ENCODE results near the gene LACTB. TPM values are rescaled to one million over a fixed set of nuclear protein-coding genes. Genes with fewer than 3 reads are reported as not detected.

LACTB gene
- total and polyA plus RNA-seq, 2 experiments from 2014 or later, result 13.3 to 14.0 TPM

- Histone ChIP-seq H3K36me3 (no peaks in the 10 kb centered on the region), H3K9me3 (ENCODE audit: low read depth) (no peaks in the 10 kb centered on the region), H3K27ac (no peak overlapping the region), H3K4me3 (no peak overlapping the region), H3K27me3 (no peaks in the 10 kb centered on the region), H3K4me1 (ENCODE audit: low read depth) (no peaks in the 10 kb centered on the region)
- DNase-seq (ENCODE audit: low read depth in 1 of 2, low spot score in 1 of 2), result no peak
- TF ChIP-seq CTCF (IDR thresholded peaks at IDR 0.05; ENCODE audit: low read depth, low read length), result no peak
Observed at GRCh38 chr15:63110428-63111026, 11.1 kb upstream of the LACTB start.

- TF ChIP-seq CTCF (IDR thresholded peaks at IDR 0.05; ENCODE audit: low read depth, low read length), result no peak
- no peaks in the 10 kb centered on the region for H3K9me3 ChIP-seq (ENCODE audit: low read depth)
- no peaks in the 10 kb centered on the region for H3K4me1 ChIP-seq (ENCODE audit: low read depth)
- H3K36me3 ChIP-seq, result no peaks in the 10 kb centered on the region
- no peak for DNase-seq (ENCODE audit: low read depth in 1 of 2, low spot score in 1 of 2)
- no peak overlapping the region for H3K27ac ChIP-seq
- no peak overlapping the region for H3K4me3 ChIP-seq
- H3K27me3 ChIP-seq, result no peaks in the 10 kb centered on the region
Observed at GRCh38 chr15:63111481-63111880, 10.2 kb upstream of the LACTB start.

GRCh38 chr15:63112871-63113270, 8.8 kb upstream of the LACTB start:
- DNase-seq (ENCODE audit: low read depth in 1 of 2, low spot score in 1 of 2), result no peak
- H3K4me3 ChIP-seq, result no peak overlapping the region
- no peak for TF ChIP-seq CTCF (IDR thresholded peaks at IDR 0.05; ENCODE audit: low read depth, low read length)
- H3K36me3 ChIP-seq, result no peaks in the 10 kb centered on the region
- H3K4me1 ChIP-seq (ENCODE audit: low read depth), result no peaks in the 10 kb centered on the region
- no peak overlapping the region for H3K27ac ChIP-seq
- no peaks in the 10 kb centered on the region for H3K27me3 ChIP-seq
- no peaks in the 10 kb centered on the region for H3K9me3 ChIP-seq (ENCODE audit: low read depth)

GRCh38 chr15:63114465-63114864, 7.2 kb upstream of the LACTB start:
- H3K27me3 ChIP-seq, result no peaks in the 10 kb centered on the region
- no peak for DNase-seq (ENCODE audit: low read depth in 1 of 2, low spot score in 1 of 2)

GRCh38 chr15:63118854-63119253, 2.8 kb upstream of the LACTB start:
- Histone ChIP-seq H3K27me3 (no peaks in the 10 kb centered on the region), H3K4me3 (no peak overlapping the region), H3K27ac (no peak overlapping the region), H3K9me3 (ENCODE audit: low read depth) (no peaks in the 10 kb centered on the region), H3K36me3 (no peaks in the 10 kb centered on the region), H3K4me1 (ENCODE audit: low read depth) (no peaks in the 10 kb centered on the region)
- TF ChIP-seq CTCF (IDR thresholded peaks at IDR 0.05; ENCODE audit: low read depth, low read length), result no peak
- no peak for DNase-seq (ENCODE audit: low read depth in 1 of 2, low spot score in 1 of 2)

More at GRCh38 chr15:63114465-63114864, 7.2 kb upstream of the LACTB start:
- H3K9me3 ChIP-seq (ENCODE audit: low read depth), result no peaks in the 10 kb centered on the region
- H3K36me3 ChIP-seq, result no peaks in the 10 kb centered on the region
- no peaks in the 10 kb centered on the region for H3K4me1 ChIP-seq (ENCODE audit: low read depth)
- H3K4me3 ChIP-seq, result no peak overlapping the region
- TF ChIP-seq CTCF (IDR thresholded peaks at IDR 0.05; ENCODE audit: low read depth, low read length), result no peak
- no peak overlapping the region for H3K27ac ChIP-seq
